ENCODE data around the gene ZBTB7C. TPM values are rescaled to one million over a fixed set of nuclear protein-coding genes. Genes with fewer than 3 reads are reported as not detected.

The ZBTB7C gene
- polyA plus RNA-seq, 1 of the 3 experiments (the other 2 are of a cell fraction): 0.05 TPM

DNA sequence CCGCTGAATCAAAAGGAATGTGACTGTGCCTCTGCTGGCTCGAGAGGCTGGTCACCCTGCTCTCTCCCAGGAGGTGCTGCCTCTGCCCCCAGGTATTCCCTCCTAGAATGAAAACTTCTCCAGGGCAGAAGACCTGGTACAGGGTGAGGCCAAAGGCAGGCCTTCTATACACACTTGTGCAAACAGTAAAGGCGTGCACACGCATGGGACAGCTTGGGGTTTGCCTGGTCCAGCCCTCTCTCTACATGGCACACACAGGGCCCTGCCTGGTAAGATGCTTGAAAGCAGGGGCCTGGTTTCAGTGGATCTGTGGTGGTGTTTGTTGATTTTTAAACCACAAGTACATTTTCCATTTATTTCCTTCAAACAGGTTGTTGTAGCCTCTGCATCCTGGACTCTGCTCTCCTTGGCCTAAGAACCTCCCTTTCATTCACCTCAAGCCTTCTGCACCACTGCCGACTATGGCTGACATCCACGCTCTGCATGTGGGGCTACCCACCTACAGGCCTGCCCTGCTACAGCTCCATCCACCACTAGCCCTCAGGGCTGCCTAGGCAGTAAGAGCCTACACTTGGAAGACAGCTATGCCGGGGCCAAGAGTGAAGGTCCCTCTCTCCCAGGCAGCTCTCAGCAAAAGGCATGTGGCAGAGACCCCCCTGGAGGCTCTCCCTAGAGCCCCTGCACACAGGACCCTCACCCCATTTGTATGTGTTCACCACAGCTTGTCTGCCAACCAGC lies 190.7 kb downstream of the ZBTB7C start (continued):
- no peak for TF ChIP-seq ELF1 (IDR thresholded peaks at IDR 0.05)

DNA sequence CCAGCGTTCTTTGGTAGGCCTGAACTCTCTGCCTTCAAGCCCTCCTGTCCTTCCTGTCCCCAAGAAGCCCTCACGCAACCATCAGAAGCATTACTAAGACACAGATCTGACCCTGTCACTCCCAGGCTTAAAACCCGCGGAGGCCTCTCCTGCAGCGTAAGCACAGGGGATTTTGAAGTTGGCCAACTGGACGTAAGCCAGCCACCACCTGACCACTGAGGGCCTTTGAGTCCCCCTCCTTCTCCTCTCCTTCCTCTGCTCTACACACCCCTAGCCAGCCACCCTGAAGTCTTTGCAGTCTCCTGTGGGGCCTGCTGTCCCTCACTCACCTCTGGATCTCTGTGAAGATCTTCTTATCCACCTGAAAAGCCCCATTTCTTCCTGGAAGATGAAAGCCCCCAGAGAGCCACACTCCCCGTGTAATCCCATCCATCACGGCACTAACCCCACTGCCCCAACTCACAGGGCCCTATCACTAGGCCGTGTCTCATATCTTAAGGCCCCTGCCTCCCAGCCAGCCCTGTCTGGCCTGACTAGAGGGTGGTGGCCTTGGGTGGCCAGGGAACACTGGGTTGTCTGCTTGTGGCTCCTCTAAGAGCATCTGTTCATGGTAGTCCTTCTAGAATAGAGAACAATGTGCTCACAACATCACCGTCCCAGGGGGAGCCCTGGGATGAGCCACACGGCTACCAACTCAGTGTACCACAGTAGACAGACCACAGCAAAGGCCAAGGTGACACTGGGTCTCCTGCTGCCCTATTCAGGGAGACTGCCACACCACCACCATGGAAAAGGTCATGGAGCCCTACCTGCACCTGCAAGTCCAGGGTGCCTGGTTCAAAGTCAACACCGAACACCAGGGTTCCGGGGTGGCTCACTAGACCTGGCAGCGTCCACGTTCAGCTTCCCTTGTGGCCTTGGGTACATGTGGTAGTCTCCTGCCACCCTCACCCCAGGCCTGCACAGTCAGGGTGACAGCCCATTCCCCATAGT lies 191.6 kb downstream of the ZBTB7C start:
- CTCF ChIA-PET: interaction anchor here (1.5 kb wide), 1 partner anchor 187 kb away, joined by 3 read pairs; no protein-coding TSS in a partner anchor
- H3F3A ChIP-seq (replicated peaks; ENCODE audit: insufficient read depth): no peaks in the 10 kb centered on the region
- 64% methylated on average over 8 of the region's 15 CpGs for WGBS (ENCODE audit: low lambda C conversion rate)

More for the DNA sequence above, 191.6 kb downstream of the ZBTB7C start:
- Histone ChIP-seq H3K9ac (no peak overlapping the region), H2AFZ (ENCODE audit: low read depth) (no peak overlapping the region), H3K36me3 (replicated peaks in 1 of 2; ENCODE audit: control insufficient read depth in 1 of 2, insufficient read depth in 2 of 2, low read length in 1 of 2) (no peaks in the 10 kb centered on the region), H4K20me1 (ENCODE audit: insufficient read depth) (no peaks in the 10 kb centered on the region), H3K4me2 (no peak overlapping the region), H3K27me3 (ENCODE audit: insufficient read depth) (no peaks in the 10 kb centered on the region), H3K4me3 (ENCODE audit: low read depth in 2 of 2, low read length in 1 of 2) (no peak overlapping the region), H3K27ac (ENCODE audit: low read depth in 2 of 2, low read length in 1 of 2) (no peak overlapping the region; a peak in 1 of 4 replicates), H3K9me2 (no peaks in the 10 kb centered on the region), H3K79me2 (ENCODE audit: insufficient read depth) (no peaks in the 10 kb centered on the region), H3K9me3 (no peaks in the 10 kb centered on the region), H3K4me1 (ENCODE audit: control insufficient read depth in 1 of 2, insufficient read depth in 2 of 2, low read depth in 1 of 2, low read length in 1 of 2) (peaks cover 0 to 40% of the 10 kb centered on the region in 2 experiments; a peak in 1 of 4 replicates)
- TF ChIP-seq, protein P1, sequence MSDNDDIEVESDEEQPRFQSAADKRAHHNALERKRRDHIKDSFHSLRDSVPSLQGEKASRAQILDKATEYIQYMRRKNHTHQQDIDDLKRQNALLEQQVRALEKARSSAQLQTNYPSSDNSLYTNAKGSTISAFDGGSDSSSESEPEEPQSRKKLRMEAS (IDR thresholded peaks at IDR 0.05; ENCODE audit: low read depth): no peak
- TF ChIP-seq RFX5 (IDR thresholded peaks at IDR 0.05; ENCODE audit: low read length) (no peak), SMC3 (IDR thresholded peaks at IDR 0.05; ENCODE audit: low read depth, low read length) (no peak), YY1 (IDR thresholded peaks at IDR 0.05; ENCODE audit: low read depth) (no peak), JUND (IDR thresholded peaks at IDR 0.05) (no peak), EP300 (IDR thresholded peaks at IDR 0.05; ENCODE audit: borderline replicate concordance in 1 of 2, low read depth in 1 of 2, low read length in 1 of 2) (no peak), EZH2phosphoT487 (IDR thresholded peaks at IDR 0.05; ENCODE audit: borderline replicate concordance, low read depth) (no peak), GATA2 (CRISPR knock-in tag; IDR thresholded peaks at IDR 0.05) (no peak), FOXM1 (IDR thresholded peaks at IDR 0.05; ENCODE audit: low read depth) (no peak), MEF2A (IDR thresholded peaks at IDR 0.05; ENCODE audit: borderline replicate concordance, low read depth) (no peak), CHD2 (IDR thresholded peaks at IDR 0.05; ENCODE audit: low read length, partially characterized antibody) (no peak), NFIC (IDR thresholded peaks at IDR 0.05; ENCODE audit: borderline replicate concordance) (no peak), RAD21 (IDR thresholded peaks at IDR 0.05; ENCODE audit: low read length) (no peak), TCF12 (IDR thresholded peaks at IDR 0.05) (no peak), POLR2AphosphoS5 (IDR thresholded peaks at IDR 0.05; ENCODE audit: low read depth, low read length) (no peak)
- TF ChIP-seq, protein P2, sequence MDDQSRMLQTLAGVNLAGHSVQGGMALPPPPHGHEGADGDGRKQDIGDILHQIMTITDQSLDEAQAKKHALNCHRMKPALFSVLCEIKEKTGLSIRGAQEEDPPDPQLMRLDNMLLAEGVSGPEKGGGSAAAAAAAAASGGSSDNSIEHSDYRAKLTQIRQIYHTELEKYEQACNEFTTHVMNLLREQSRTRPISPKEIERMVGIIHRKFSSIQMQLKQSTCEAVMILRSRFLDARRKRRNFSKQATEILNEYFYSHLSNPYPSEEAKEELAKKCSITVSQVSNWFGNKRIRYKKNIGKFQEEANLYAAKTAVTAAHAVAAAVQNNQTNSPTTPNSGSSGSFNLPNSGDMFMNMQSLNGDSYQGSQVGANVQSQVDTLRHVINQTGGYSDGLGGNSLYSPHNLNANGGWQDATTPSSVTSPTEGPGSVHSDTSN (IDR thresholded peaks at IDR 0.05): no peak
- TF ChIP-seq, protein P3, sequence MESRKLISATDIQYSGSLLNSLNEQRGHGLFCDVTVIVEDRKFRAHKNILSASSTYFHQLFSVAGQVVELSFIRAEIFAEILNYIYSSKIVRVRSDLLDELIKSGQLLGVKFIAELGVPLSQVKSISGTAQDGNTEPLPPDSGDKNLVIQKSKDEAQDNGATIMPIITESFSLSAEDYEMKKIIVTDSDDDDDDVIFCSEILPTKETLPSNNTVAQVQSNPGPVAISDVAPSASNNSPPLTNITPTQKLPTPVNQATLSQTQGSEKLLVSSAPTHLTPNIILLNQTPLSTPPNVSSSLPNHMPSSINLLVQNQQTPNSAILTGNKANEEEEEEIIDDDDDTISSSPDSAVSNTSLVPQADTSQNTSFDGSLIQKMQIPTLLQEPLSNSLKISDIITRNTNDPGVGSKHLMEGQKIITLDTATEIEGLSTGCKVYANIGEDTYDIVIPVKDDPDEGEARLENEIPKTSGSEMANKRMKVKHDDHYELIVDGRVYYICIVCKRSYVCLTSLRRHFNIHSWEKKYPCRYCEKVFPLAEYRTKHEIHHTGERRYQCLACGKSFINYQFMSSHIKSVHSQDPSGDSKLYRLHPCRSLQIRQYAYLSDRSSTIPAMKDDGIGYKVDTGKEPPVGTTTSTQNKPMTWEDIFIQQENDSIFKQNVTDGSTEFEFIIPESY (IDR thresholded peaks at IDR 0.05; ENCODE audit: borderline replicate concordance, low read depth): no peak
- TF ChIP-seq, protein P4, sequence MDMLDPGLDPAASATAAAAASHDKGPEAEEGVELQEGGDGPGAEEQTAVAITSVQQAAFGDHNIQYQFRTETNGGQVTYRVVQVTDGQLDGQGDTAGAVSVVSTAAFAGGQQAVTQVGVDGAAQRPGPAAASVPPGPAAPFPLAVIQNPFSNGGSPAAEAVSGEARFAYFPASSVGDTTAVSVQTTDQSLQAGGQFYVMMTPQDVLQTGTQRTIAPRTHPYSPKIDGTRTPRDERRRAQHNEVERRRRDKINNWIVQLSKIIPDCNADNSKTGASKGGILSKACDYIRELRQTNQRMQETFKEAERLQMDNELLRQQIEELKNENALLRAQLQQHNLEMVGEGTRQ (IDR thresholded peaks at IDR 0.05; ENCODE audit: borderline replicate concordance, low read depth, low read length): no peak
- TF ChIP-seq, protein P5, sequence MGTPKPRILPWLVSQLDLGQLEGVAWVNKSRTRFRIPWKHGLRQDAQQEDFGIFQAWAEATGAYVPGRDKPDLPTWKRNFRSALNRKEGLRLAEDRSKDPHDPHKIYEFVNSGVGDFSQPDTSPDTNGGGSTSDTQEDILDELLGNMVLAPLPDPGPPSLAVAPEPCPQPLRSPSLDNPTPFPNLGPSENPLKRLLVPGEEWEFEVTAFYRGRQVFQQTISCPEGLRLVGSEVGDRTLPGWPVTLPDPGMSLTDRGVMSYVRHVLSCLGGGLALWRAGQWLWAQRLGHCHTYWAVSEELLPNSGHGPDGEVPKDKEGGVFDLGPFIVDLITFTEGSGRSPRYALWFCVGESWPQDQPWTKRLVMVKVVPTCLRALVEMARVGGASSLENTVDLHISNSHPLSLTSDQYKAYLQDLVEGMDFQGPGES (IDR thresholded peaks at IDR 0.05; ENCODE audit: low read depth, low read length): no peak
- POLR2A ChIA-PET: no interaction called here
- no peak for DNase-seq

Measured in SK-N-SH (cell line).